Caki2 (cell line): ENCODE data around the gene NRL. TPM values are rescaled to one million over a fixed set of nuclear protein-coding genes. Genes with fewer than 3 reads are reported as not detected.

ENCODE experiments used
- DNase-seq: peaks from one replicate; pipeline ENCODE4 v3.0.0-alpha.2; 2015; ENCODE audit warnings: low read depth
- in situ Hi-C: cut with HindIII; loops from 2 replicates; pipeline ENCODE4 v1.10.0; 2016; ENCODE audit warnings: low sequenced_read_pairs, low pct_unique_long_range_greater_than_20kb, mixed read lengths
- total RNA-seq: library from RNA; depleted of rRNA; stranded (reverse); fragments of >200 nt; shearing (Covaris generic); gene quantifications from 2 replicates; pipeline ENCODE4 v1.2.3, GENCODE V29; 2014; ENCODE audit warnings: low replicate concordance

NRL gene
- total RNA-seq, 1 experiment from 2014 or later: 1.8 TPM

- in situ Hi-C loops: no loop called here
- DNase-seq: no peak
These were observed 51.4 kb downstream of the NRL start for GRCh38 chr14:24063263-24063836.

GRCh38 chr14:24062216-24062980 is 52.4 kb downstream of the NRL start:
- in situ Hi-C loops: no loop called here
- DNase-seq: no peak

DNA sequence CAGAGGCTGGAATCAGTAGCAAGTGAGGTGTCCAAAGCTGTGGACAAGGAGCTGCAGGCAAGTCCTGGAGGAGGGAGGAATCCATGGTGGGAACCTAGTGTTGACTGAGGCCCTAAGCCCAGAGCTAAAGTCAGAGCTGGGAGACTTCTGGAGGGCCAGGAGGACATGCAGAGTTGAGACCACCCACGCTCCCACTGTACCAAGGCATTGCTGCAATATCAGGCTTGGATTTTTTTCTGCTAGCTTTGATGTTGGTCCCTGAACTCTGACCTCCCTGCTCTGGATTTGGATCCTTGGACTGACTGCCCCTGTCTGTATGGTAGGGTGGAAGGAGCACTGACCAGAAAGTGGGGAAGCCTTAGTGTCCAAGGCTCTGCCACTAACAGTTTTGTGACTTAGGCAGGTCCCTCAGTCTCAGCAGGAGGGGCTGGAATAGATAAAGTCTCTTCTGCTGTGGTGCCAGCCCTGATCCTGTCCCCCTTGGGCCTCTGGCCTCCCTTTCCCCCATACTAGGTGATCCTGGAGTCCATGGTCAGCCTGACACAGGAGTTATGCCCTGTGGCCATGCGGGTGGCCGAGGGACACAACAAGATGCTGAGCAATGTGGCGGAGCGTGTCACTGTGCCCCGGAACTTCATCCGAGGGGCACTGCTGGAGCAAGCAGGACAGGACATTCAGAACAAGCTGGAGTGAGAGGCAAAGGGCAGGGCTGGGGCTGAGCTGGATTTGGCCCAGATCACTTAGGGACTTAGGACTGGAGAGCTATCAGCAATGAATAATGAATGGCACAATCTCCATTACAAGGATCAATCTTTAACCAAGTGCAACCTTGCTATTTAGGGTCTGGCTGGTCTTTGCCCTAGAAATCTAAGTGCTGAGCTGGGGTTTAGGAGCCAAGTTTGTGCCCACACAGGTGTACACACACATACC is 53.5 kb downstream of the NRL start:
- no peak for DNase-seq
- in situ Hi-C loops: no loop called here

- no peak for DNase-seq
- in situ Hi-C loops: no loop called here
These were observed 54.3 kb downstream of the NRL start for GRCh38 chr14:24060443-24060842.

- in situ Hi-C loops: no loop called here
- no peak for DNase-seq
These were observed 54.8 kb downstream of the NRL start for GRCh38 chr14:24059841-24060388.

- in situ Hi-C loops: no loop called here
- DNase-seq: no peak
These were observed 55.7 kb downstream of the NRL start for GRCh38 chr14:24058951-24059475.

DNA sequence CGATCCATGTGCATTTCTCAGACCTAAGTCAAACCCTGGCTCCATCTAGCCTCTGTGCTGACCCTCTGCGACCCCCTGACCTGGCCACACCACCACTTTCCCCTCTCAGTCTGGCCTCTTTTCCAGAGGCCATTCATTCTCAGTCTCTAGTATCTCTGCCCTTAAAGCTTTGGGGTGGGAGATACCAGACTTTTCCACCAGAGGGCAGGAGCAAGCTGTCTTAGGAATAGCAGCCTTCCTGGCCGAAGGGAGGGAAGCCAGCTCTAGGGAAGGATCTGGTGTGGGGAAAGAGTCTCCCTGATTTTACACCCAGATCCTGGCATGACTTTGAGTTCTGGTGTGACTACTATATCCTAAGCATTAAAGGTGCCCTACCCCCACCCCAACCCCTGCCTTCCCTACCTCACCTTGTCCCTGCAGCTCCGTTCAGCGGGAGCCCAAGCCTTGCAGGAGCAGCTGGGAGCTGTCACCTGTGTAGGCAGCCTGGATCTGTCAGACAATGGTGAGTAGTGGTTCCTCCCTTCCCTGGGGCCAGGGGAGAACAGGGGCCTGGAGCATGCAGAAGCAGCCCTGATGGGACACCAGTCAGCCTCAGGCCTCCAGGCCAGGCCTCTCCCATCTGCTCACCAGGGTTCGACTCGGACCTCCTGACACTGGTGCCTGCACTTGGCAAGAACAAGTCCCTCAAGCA is 56.3 kb downstream of the NRL start:
- in situ Hi-C loops: no loop called here
- peak; percentile 63 for DNase-seq

GRCh38 chr14:24057867-24058259 is 56.9 kb downstream of the NRL start:
- no peak for DNase-seq
- in situ Hi-C loops: no loop called here

DNA sequence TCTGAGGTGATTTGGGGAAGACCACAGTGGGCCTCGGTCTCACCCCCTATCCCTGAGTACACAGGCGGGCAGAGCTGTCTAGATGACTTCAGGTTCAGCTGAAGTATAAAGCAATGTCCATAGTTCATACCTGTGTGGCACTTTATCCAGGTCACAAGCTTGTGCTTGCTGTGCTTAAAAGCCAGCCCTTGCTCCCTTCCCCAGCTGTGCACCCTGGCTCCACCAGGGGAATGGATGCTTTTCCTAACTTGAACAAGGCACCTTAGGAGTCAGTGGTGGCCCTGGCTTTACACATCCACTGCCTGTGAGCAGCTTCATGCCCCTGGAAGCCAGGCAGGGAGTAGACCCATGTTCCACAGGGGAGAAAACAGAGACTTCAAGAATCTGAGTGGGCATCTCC is 57.5 kb downstream of the NRL start:
- in situ Hi-C loops: no loop called here
- DNase-seq: no peak

DNA sequence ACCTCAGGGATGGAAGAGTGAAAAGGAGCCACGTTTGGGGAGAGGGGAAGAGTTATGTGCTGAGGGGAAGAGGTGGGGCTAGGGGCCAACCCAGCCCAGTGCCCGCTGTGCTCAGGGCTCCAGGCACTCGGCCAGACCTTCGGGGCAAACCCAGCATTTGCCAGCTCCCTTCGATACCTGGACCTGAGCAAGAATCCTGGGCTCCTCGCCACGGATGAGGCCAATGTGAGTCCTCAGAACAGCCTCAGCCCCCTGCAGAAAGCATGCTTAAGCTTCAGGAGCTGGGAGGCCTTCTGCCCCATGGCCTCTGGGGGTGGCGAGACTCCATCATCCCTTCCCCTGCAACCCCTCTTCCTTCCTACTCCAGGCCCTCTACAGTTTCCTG is 58.0 kb downstream of the NRL start:
- no peak for DNase-seq
- in situ Hi-C loops: no loop called here

DNA sequence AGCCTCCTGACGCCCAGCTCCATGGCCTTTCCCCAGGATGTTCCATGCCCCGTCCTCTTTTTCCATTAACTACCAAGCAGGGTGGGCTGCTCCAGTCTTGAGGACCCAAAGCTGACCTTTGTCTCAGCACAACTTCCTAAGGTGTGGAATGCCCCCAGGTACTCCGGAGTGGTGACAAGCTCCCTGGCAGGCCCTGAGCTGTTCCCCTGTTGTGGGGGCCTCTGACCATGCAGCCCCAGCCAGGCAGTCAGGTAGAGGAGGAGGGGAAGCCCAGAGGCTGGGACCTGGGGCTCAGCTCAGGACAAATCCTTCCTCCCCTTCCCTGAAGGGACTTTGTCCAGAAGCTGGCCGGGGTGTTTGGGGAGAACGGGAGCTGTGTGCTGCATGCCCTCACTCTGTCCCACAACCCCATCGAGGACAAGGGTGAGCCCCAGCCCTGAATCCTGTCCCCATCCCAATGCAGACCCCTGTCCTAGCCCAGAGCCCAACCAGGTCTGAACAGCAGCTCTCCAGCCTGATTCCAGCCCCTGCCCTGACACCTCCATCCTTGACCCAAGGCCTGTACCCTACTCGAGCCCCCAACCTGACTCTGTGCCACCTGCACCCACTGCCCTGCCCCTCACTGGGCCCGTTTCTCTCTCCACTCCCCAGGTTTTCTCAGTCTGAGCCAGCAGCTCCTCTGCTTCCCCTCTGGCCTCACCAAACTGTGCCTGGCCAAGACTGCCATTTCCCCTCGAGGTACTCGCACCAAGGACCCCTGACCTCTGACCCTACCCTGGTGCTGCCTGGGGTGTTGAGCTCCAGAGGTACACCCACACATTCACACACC is 58.6 kb downstream of the NRL start:
- DNase-seq: no peak
- in situ Hi-C loops: no loop called here

DNA sequence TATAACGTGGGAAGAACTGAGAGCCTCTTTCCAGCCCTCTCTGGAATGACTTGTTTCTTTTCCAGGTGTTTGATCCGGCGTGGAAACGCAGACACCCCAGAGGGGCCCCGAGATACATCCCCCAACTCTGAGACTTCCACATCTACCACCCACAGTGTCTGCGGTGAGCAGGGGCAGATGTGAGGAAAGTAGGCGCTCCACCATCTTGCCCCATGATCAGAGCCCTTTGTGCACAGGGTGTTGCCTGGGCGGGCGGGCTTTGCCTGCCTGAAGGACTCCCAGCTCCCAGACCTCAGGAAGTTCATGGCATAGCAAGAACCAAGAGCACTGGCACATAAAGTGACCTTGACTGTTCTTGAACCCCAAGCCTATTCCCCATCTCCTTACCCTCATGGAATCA is 60.1 kb downstream of the NRL start:
- in situ Hi-C loops: no loop called here
- DNase-seq: no peak

- no peak for DNase-seq
- in situ Hi-C loops: no loop called here
These were observed 60.5 kb downstream of the NRL start for GRCh38 chr14:24054324-24054641.

DNA sequence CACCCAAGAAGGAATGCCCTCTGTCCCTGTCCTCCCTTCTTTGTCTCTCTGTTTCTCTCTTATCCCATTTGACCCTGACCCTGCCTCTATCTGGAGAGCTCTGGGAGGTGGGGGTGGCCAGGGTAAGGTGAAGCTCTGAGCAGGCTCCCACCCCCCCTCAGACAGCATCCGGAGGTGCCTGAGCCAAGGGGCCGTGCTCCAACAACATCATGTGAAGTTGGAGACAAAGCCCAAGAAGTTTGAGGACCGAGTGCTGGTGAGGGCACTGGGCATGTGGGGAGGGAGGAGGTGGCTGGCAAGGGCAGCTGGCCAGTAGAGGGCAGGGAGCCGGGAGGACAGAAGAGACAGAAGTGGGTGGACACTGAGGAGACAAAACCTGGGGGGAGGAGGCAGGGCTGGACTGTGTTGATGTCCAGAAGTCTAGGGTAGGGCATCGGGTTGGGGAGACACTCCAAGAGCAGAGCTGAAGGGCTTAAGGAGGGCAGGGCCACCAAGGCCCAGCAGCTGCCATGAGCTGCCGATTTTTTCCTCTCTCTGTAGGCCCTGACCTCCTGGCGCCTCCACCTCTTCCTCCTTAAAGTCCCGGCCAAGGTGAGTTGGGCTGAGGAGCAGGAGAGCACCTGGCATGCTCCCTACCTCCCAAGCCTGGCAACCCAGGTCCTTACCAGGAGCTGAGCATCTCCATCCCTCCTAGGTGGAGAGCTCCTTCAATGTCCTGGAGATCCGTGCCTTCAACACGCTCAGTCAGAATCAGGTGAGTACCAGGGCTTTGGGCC is 61.0 kb downstream of the NRL start:
- in situ Hi-C loops: no loop called here
- no peak for DNase-seq

- no peak for DNase-seq
- in situ Hi-C loops: no loop called here
These were observed 61.8 kb downstream of the NRL start for GRCh38 chr14:24052656-24053547.
